Measurements from ENCODE around the gene HEY2. TPM values are rescaled to one million over a fixed set of nuclear protein-coding genes. Genes with fewer than 3 reads are reported as not detected.

HEY2 gene
- total and polyA plus RNA-seq, 10 of the 15 experiments (the other 5 are each of a cell fraction or from before 2014, with no cell fraction given): 0.01 to 0.32 (median 0.08) TPM; not detected in 4

- TF ChIP-seq POLR2AphosphoS5 (IDR thresholded peaks at IDR 0.05; ENCODE audit: low read length) (no peak), PML (IDR thresholded peaks at IDR 0.05; ENCODE audit: low read length) (no peak), IRF3 (IDR thresholded peaks at IDR 0.05) (no peak), ZNF687 (IDR thresholded peaks at IDR 0.05) (no peak)
These were observed 45.9 kb downstream of the HEY2 start (continued) for GRCh38 chr6:125795301-125795700.

- in situ Hi-C loops (cut with MboI): loop anchor here (25.0 kb wide), 1 partner anchor 1490 kb away; no protein-coding TSS in a partner anchor
- Histone ChIP-seq H3K4me2 (ENCODE audit: control insufficient read depth, insufficient read depth) (peak overlapping the region; percentile 97), H3K79me2 (ENCODE audit: control insufficient read depth, insufficient read depth, low read length) (peaks cover 89% of the 10 kb centered on the region), H3K4me1 (ENCODE audit: control insufficient read depth, insufficient read depth, low read length) (peaks cover 46% of the 10 kb centered on the region), H3K27me3 (replicated peaks in 1 of 2; ENCODE audit: control insufficient read depth in 2 of 2, insufficient read depth in 2 of 2, low read length in 1 of 2) (no peaks in the 10 kb centered on the region), H4K20me1 (ENCODE audit: control insufficient read depth, insufficient read depth) (no peaks in the 10 kb centered on the region), H3K4me3 (peak overlapping the region; percentile 26; the same call in 1 of the 2 replicates), H2AFZ (ENCODE audit: control insufficient read depth, low read depth, low read length) (no peak overlapping the region; the same call in 1 of the 2 replicates), H3K27ac (ENCODE audit: control insufficient read depth, insufficient read depth) (peak overlapping the region; percentile 79), H3K9ac (ENCODE audit: control insufficient read depth, insufficient read depth, low read length) (no peak overlapping the region), H3K9me3 (replicated peaks; ENCODE audit: control insufficient read depth, insufficient read depth, low read length) (no peaks in the 10 kb centered on the region), H3K36me3 (ENCODE audit: control insufficient read depth in 2 of 2, insufficient read depth in 2 of 2, low read length in 1 of 2) (no peaks in the 10 kb centered on the region; a peak in 1 of 4 replicates)
- POLR2A ChIA-PET: interaction anchor here (0.6 to 7.4 kb wide), 7 partner anchors 9 to 1494 kb away, joined by 3 to 36 read pairs (median 7); no protein-coding TSS in a partner anchor
- SMC1A ChIA-PET (ENCODE audit: uncharacterized antibody, unreplicated experiment): interaction anchor here (1.0 to 12.8 kb wide), 10 partner anchors 11 to 188 kb away, joined by 3 to 325 read pairs (median 5); no protein-coding TSS in a partner anchor
- CTCF ChIA-PET: interaction anchor here (0.9 to 23.8 kb wide), 10 partner anchors 11 to 198 kb away, joined by 3 to 505 read pairs (median 5); partner anchors contain the start of gene HINT3
- WGBS (ENCODE audit: insufficient coverage, insufficient replicate concordance, low lambda C conversion rate, missing lambda C conversion rate): 92% methylated on average over 3 of the region's 3 CpGs
- ATAC-seq: no peak
- no peak for DNase-seq (ENCODE audit: low read depth, low spot score)
- RAD21 ChIA-PET (ENCODE audit: unreplicated experiment): interaction anchor here (0.8 to 11.2 kb wide), 5 partner anchors 10 to 159 kb away, joined by 3 to 135 read pairs (median 13); partner anchors contain the start of gene HINT3
- intact Hi-C loops (cut with micrococcal nuclease; ENCODE audit: unreplicated experiment): loop anchor here (5.0 kb wide), 1 partner anchor 190 kb away; the partner anchor contains the start of gene TRMT11
- no peak for FAIRE-seq
- BruUV-seq (replicated peaks): no TSS peak
- TF ChIP-seq NFIC (IDR thresholded peaks at IDR 0.05; ENCODE audit: low read depth, low read length): peak; percentile 37; the same call in 1 of the 2 replicates
- peak; percentile 77 for TF ChIP-seq RUNX3 (IDR thresholded peaks at IDR 0.05; ENCODE audit: low read length)
- TF ChIP-seq ZNF274 (IDR thresholded peaks at IDR 0.05; ENCODE audit: insufficient read depth, insufficient read length): no peak
- TF ChIP-seq NR2C2 (IDR thresholded peaks at IDR 0.05; ENCODE audit: borderline replicate concordance, control insufficient read depth, insufficient read length, low read depth): no peak
- no peak for TF ChIP-seq TBL1XR1 (IDR thresholded peaks at IDR 0.05; ENCODE audit: low read depth, low read length)
- no peak for TF ChIP-seq TARDBP (IDR thresholded peaks at IDR 0.05; ENCODE audit: borderline replicate concordance)
- TF ChIP-seq MTA3 (IDR thresholded peaks at IDR 0.05; ENCODE audit: borderline replicate concordance, low read length): 0 out of 2 replicates have a peak, but pooled peaks have one; percentile 43
- TF ChIP-seq EED (IDR thresholded peaks at IDR 0.05; ENCODE audit: low read depth): peak; percentile 44; the same call in 1 of the 2 replicates
- TF ChIP-seq IRF3 (IDR thresholded peaks at IDR 0.05): no peak
- no peak for TF ChIP-seq KLF5 (IDR thresholded peaks at IDR 0.05; ENCODE audit: partially characterized antibody)
- TF ChIP-seq MYB (IDR thresholded peaks at IDR 0.05; ENCODE audit: borderline replicate concordance, low read depth, low read length): no peak
- no peak for TF ChIP-seq NR2C1 (IDR thresholded peaks at IDR 0.05)
- TF ChIP-seq ATF7 (IDR thresholded peaks at IDR 0.05; ENCODE audit: low read depth): no peak
These were observed 47.9 kb downstream of the HEY2 start for GRCh38 chr6:125797120-125797885.
